Activated T-helper 2 cell treated with anti-CD3 and anti-CD28 coated beads, Interferon-gamma antibody, Interleukin-2, Interleukin-4, amounts not matched to agents 10 μg/mL and 5 μg/mL and 100 μg/mL, durations not matched to agents 14 hours and 24 hours and 36 hours (primary cell): Measurements from ENCODE around the gene AIG1. TPM values are rescaled to one million over a fixed set of nuclear protein-coding genes. Genes with fewer than 3 reads are reported as not detected.
"Not testable (repeated sequence)": the region's sequence is repeated elsewhere in the genome, so short reads cannot be mapped to it uniquely, and the experiment has no call there.

ENCODE experiments used
- DNase-seq: peaks from one replicate; pipeline ENCODE4 v3.0.0; 2021; ENCODE audit warnings: low spot score
- H3K27ac Mint-ChIP-seq: one replicate; pipeline ENCODE4 v1.8.0; 2021; ENCODE audit warnings: mixed read lengths
- H3K27me3 Mint-ChIP-seq: one replicate; pipeline ENCODE4 v1.8.0; 2021; ENCODE audit warnings: low read depth, mixed read lengths
- H3K36me3 Mint-ChIP-seq: one replicate; pipeline ENCODE4 v1.8.0; 2021; ENCODE audit warnings: low read depth, mixed read lengths
- H3K4me1 Mint-ChIP-seq: one replicate; pipeline ENCODE4 v1.8.0; 2021; ENCODE audit warnings: low read depth, mixed read lengths
- H3K4me3 Mint-ChIP-seq: one replicate; pipeline ENCODE4 v1.8.0; 2021; ENCODE audit warnings: low read depth, mild to moderate bottlenecking, moderate library complexity, mixed read lengths
- H3K9me3 Mint-ChIP-seq: one replicate; pipeline ENCODE4 v1.8.0; 2021; ENCODE audit warnings: mixed read lengths
- intact Hi-C: fragments of 100-400 bp; cut with micrococcal nuclease; formaldehyde crosslinking; loops from one replicate; pipeline ENCODE4 v1.15.1; 2023
- total RNA-seq: library from RNA; stranded (reverse); gene quantifications from 2 replicates; pipeline ENCODE4 v1.2.3, GENCODE V29; 2022

AIG1 gene
- total RNA-seq, 1 donor from 2014 or later = 2.4 TPM

- intact Hi-C loops = loop anchor here (5.0 kb wide), 1 partner anchor 382 kb away; no protein-coding TSS in a partner anchor
- DNase-seq = peak; percentile 64
- H3K9me3 Mint-ChIP-seq = no peaks in the 10 kb centered on the region
- H3K4me1 Mint-ChIP-seq = peaks cover 16% of the 10 kb centered on the region
- H3K4me3 Mint-ChIP-seq = peak overlapping the region; percentile 86
- H3K27ac Mint-ChIP-seq = peak overlapping the region; percentile 81
- H3K36me3 Mint-ChIP-seq = no peaks in the 10 kb centered on the region
- no peaks in the 10 kb centered on the region for H3K27me3 Mint-ChIP-seq
Observed at GRCh38 chr6:143060354-143060805, 309 bp upstream of the AIG1 start.

- no peak for DNase-seq
- Mint-ChIP-seq H3K9me3 (no peaks in the 10 kb centered on the region), H3K4me1 (peaks cover 16% of the 10 kb centered on the region), H3K27ac (peak overlapping the region; percentile 60), H3K36me3 (no peaks in the 10 kb centered on the region), H3K27me3 (no peaks in the 10 kb centered on the region), H3K4me3 (peak overlapping the region; percentile 80)
- intact Hi-C loops = loop anchor here (5.0 kb wide), 1 partner anchor 381 kb away; no protein-coding TSS in a partner anchor
Observed at GRCh38 chr6:143061597-143062385, 1.1 kb downstream of the AIG1 start.

GRCh38 chr6:143062551-143062950 lies 1.9 kb downstream of the AIG1 start:
- H3K36me3 Mint-ChIP-seq = no peaks in the 10 kb centered on the region
- H3K27ac Mint-ChIP-seq = no peak overlapping the region
- no peaks in the 10 kb centered on the region for H3K9me3 Mint-ChIP-seq
- H3K4me3 Mint-ChIP-seq = no peak overlapping the region
- no peak for DNase-seq
- intact Hi-C loops = loop anchor here (5.0 kb wide), 1 partner anchor 380 kb away; no protein-coding TSS in a partner anchor
- peaks cover 14% of the 10 kb centered on the region for H3K4me1 Mint-ChIP-seq
- H3K27me3 Mint-ChIP-seq = no peaks in the 10 kb centered on the region

GRCh38 chr6:143063631-143064030 lies 2.9 kb downstream of the AIG1 start:
- intact Hi-C loops = loop anchor here (5.0 kb wide), 1 partner anchor 379 kb away; no protein-coding TSS in a partner anchor
- no peaks in the 10 kb centered on the region for H3K27me3 Mint-ChIP-seq
- H3K27ac Mint-ChIP-seq = no peak overlapping the region
- no peaks in the 10 kb centered on the region for H3K9me3 Mint-ChIP-seq
- DNase-seq = no peak
- no peak overlapping the region for H3K4me3 Mint-ChIP-seq
- H3K4me1 Mint-ChIP-seq = peaks cover 14% of the 10 kb centered on the region
- H3K36me3 Mint-ChIP-seq = no peaks in the 10 kb centered on the region

GRCh38 chr6:143064271-143064670 lies 3.6 kb downstream of the AIG1 start:
- H3K27ac Mint-ChIP-seq = no peak overlapping the region
- H3K9me3 Mint-ChIP-seq = no peaks in the 10 kb centered on the region
- peaks cover 14% of the 10 kb centered on the region for H3K4me1 Mint-ChIP-seq
- intact Hi-C loops = loop anchor here (5.0 kb wide), 1 partner anchor 378 kb away; no protein-coding TSS in a partner anchor
- no peaks in the 10 kb centered on the region for H3K27me3 Mint-ChIP-seq
- DNase-seq = no peak
- H3K36me3 Mint-ChIP-seq = no peaks in the 10 kb centered on the region
- no peak overlapping the region for H3K4me3 Mint-ChIP-seq

- no peak for DNase-seq
- H3K4me1 Mint-ChIP-seq = peaks cover 8% of the 10 kb centered on the region
- no peaks in the 10 kb centered on the region for H3K27me3 Mint-ChIP-seq
- no peak overlapping the region for H3K27ac Mint-ChIP-seq
- intact Hi-C loops = loop anchor here (5.0 kb wide), 1 partner anchor 377 kb away; no protein-coding TSS in a partner anchor
- no peak overlapping the region for H3K4me3 Mint-ChIP-seq
- no peaks in the 10 kb centered on the region for H3K9me3 Mint-ChIP-seq
- no peaks in the 10 kb centered on the region for H3K36me3 Mint-ChIP-seq
Observed at GRCh38 chr6:143064951-143065683, 4.4 kb downstream of the AIG1 start.

GRCh38 chr6:143068001-143068400 lies 7.3 kb downstream of the AIG1 start:
- Mint-ChIP-seq H3K27me3 (no peaks in the 10 kb centered on the region), H3K36me3 (no peaks in the 10 kb centered on the region), H3K9me3 (peaks cover 2% of the 10 kb centered on the region), H3K4me1 (no peaks in the 10 kb centered on the region), H3K27ac (no peak overlapping the region), H3K4me3 (no peak overlapping the region)
- DNase-seq = no peak
- intact Hi-C loops = no loop called here

GRCh38 chr6:143074101-143074500 lies 13.4 kb downstream of the AIG1 start:
- Mint-ChIP-seq H3K4me1 (no peaks in the 10 kb centered on the region), H3K36me3 (no peaks in the 10 kb centered on the region), H3K4me3 (no peak overlapping the region), H3K27ac (no peak overlapping the region), H3K27me3 (no peaks in the 10 kb centered on the region), H3K9me3 (peaks cover 20% of the 10 kb centered on the region)
- DNase-seq = no peak
- intact Hi-C loops = no loop called here

GRCh38 chr6:143074670-143075318 lies 14.1 kb downstream of the AIG1 start:
- Mint-ChIP-seq H3K9me3 (peaks cover 20% of the 10 kb centered on the region), H3K4me1 (no peaks in the 10 kb centered on the region), H3K27ac (no peak overlapping the region), H3K4me3 (no peak overlapping the region), H3K27me3 (no peaks in the 10 kb centered on the region), H3K36me3 (no peaks in the 10 kb centered on the region)
- intact Hi-C loops = no loop called here
- no peak for DNase-seq

GRCh38 chr6:143078468-143079324 lies 18.0 kb downstream of the AIG1 start:
- intact Hi-C loops = no loop called here
- Mint-ChIP-seq H3K27ac (no peak overlapping the region), H3K4me1 (no peaks in the 10 kb centered on the region), H3K4me3 (no peak overlapping the region), H3K36me3 (no peaks in the 10 kb centered on the region), H3K27me3 (no peaks in the 10 kb centered on the region), H3K9me3 (peaks cover 17% of the 10 kb centered on the region)
- no peak for DNase-seq

GRCh38 chr6:143079325-143079640 lies 18.6 kb downstream of the AIG1 start:
- no peak overlapping the region for H3K4me3 Mint-ChIP-seq
- H3K36me3 Mint-ChIP-seq = no peaks in the 10 kb centered on the region
- H3K4me1 Mint-ChIP-seq = no peaks in the 10 kb centered on the region
- no peak for DNase-seq
- no peak overlapping the region for H3K27ac Mint-ChIP-seq
- no peaks in the 10 kb centered on the region for H3K27me3 Mint-ChIP-seq
- intact Hi-C loops = no loop called here
- H3K9me3 Mint-ChIP-seq = peaks cover 13% of the 10 kb centered on the region

GRCh38 chr6:143082274-143082673 lies 21.6 kb downstream of the AIG1 start:
- H3K36me3 Mint-ChIP-seq, H3K27me3 Mint-ChIP-seq, DNase-seq, H3K27ac Mint-ChIP-seq, intact Hi-C loops, H3K9me3 Mint-ChIP-seq, H3K4me1 Mint-ChIP-seq, H3K4me3 Mint-ChIP-seq: not testable (repeated sequence)
